ENCODE measurements around the gene PTPRJ.

PTPRJ gene

DNA sequence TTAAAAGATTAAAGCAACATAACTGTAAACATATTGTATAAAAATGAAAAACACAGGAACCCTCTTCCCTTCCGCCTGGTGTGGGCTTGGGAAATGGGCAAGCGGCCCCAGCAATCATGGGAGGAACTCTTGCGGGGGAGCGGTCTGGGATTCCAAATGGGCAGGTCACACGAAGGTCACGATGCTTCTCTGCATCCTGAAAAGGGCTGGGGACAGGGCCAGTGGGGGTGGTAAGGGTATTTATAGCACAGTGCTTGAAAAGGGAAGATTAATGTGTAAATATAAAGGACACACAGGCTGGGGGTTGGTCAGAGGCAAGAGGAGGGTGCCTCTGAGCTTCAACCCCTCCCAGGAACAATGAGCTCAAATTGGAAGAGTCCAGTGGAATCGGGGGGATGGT lies 189.4 kb downstream of the PTPRJ start:
- no peak for DNase-seq

DNA sequence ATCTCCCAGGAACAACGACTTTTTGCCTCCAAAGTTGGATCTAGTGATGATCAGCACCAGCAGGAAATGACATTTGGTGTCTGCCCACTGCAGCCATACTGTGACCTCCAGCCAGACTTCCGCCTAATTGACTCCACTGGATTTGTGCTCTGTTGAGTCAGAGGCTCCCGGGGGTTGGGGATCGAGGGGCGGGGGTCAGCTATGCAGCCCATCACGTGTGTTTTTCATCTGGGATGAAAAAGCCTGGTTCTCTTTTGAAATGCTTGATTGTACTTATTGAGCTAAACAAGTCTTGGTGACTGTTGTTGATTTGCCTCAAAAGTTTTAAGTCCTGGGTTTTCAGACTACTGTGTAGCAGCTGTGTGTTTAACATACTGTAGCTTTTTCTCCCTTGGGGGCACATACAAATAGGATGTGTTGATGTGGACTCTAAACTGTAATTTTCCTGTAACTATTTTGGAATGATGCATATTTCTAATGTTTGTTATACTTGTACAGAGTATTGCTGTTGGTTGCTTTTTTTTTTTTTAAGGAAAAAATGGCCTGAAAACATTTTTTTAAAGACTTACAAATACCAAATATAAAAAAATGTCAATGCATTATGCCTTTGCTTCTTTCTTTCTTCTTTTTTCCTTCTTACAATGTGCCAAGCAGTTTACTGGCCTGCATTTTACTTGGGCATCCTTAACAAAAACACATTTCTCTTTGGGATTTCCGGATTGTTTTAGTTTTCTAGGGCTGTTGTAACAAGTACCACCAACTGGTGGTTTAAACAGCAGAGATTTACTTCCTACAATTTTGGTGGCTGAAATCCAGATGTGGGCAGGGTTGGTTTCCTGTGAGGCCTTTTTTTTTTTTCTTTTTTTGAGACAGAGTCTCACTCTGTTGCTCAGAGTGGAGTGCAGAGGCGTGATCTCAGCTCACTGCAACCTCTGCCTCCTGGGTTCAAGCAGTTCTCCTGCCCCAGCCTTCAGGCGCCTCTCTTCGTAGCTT lies 190.2 kb downstream of the PTPRJ start:
- DNase-seq = no peak

DNA sequence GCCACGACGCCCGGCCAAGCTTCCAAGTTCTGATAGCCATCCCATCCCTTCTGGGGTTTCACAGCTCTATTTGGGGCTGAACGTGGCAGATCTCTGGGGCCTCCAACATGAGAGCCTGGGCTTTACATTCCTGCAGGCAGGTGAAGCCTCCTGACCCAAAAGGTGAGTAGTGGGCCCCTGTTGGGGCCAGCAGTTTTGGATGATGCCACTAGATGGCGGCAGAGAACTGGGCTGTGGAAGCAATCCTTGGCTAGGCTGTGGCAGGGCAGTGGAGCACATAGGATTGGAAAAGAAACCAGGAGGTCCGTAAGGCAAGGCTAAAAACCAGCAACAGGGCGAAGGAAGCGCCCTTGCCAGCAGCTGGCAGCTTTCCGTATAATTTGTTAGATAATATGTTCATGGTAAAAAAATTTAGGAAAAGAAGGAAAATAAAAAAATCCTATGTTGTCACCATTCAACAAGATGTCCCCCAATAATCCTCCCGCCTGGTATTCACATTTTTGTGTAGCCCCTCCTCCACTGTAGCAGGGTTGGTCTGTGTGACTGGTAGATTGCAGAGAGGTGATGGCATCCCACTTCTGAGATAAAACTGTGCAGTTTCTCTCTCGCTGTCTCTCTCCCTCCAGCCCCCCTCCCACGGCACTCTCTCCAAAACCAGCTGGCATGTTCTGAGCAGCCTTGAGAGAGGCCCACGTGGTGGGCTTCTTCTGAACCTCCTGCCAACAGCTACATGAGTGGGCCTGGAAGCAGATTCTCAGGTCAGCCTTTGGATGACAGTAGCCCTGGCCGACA lies 192.7 kb downstream of the PTPRJ start:
- DNase-seq = peak; percentile 64

DNA sequence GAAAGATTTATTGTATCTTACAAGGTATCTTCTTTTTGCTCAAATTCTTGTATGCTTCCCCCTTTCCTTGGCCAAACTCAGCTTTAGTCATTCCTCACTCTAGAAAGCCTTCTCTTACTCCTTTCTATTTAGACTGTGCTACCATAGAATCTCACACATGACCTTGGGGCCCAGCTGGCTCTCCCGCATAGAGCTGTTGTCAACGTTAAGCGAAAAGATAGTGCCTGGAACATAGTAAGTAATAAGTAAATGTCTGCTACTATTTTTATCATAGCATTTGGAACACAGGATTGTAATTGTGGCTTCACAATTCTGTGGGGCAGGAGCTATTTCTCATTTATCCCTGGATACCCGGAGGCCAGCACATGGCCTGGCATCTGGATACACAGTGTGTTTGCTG lies 197.3 kb downstream of the PTPRJ start:
- no peak for DNase-seq

DNA sequence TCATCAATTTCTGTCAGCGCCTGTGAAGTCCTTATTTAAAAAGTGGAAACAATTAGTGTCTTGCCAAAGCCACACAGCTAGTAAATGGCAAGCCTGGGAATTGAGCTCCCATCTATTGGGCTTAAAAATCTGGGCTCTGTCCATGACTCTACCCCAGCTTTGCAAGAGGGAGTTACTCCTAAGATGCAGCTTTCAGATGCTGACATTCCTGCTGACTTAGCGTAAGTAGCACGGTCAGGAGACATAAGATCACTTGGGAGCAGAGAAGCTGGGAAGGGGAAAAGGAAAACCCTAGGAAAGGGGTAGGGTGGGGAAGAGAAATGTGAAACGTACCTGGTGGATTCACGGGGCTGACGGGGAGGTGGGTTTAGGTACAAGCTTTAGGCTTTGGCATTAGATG lies 200.3 kb downstream of the PTPRJ start:
- DNase-seq = no peak

- no peak for DNase-seq
Observed at GRCh38 chr11:48182860-48183526, 202.6 kb downstream of the PTPRJ start.

DNA sequence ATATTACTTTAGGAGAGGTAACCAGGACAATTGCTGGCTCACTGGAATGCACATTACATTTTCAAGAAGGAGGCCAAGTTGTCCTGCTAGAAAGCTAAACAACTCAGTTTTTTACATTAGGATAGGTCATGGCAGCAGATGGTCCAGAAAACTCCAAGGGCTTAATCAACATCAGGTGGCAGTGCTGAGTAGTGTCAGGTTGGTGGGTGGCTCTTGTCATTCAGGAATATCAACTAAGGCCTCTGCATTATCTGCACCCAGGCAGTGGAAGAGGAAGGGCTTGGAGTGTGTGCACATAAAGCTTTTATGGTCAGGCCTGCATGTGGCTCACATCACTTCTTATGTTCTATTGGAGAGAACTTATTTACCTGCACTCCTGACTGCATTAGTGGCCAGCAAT lies 204.1 kb downstream of the PTPRJ start:
- DNase-seq = no peak

- peak; percentile 37 for DNase-seq
Observed at GRCh38 chr11:48190906-48191654, 210.7 kb downstream of the PTPRJ start.

- no peak for DNase-seq
Observed at GRCh38 chr11:48193876-48194275, 213.5 kb downstream of the PTPRJ start.

DNA sequence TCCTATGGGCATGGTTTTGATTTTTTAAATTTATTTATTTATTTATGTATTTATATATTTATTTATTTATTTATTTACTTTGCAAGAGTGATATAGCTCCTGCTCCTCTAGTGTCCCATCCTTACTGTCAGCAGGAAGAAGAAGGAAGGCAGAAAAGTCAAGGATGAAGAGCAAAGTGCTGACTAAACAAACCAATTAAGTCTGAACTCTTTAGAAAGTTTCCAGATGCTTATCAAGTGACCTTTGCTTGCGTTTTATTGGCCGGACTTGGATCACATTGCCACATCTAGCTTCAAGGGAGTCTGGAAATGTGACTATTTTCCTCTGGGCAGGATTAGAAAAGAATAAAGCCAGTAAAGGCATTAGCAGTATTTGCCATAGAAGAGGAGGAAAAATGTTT lies 227.5 kb downstream of the PTPRJ start:
- no peak for DNase-seq

- no peak for DNase-seq
Observed at GRCh38 chr11:48210052-48210451, 229.7 kb downstream of the PTPRJ start.

- DNase-seq = no peak
Observed at GRCh38 chr11:48216510-48216909, 236.2 kb downstream of the PTPRJ start, which contains the start of gene OR4B1. OR4B1 (plus strand) TSS chr11:48216810; CDS start chr11:48216810, 0 bp downstream.
